HepG2 (cell line): Measurements from ENCODE around the gene KDM4B.
"Not testable (repeated sequence)": the region's sequence is repeated elsewhere in the genome, so short reads cannot be mapped to it uniquely, and the experiment has no call there.

Experiments
- USF2 ChIP-seq, 2 experiments: sonication (generic) in 1 of 2; formaldehyde crosslinking in 1 of 2; IDR thresholded peaks; 2 replicates each; pipeline versions ENCODE4 v1.5.1 to v1.6.1; 2011 to 2020; ENCODE audit warnings: borderline replicate concordance in 1 of 2, low read depth in 1 of 2, low read length in 1 of 2, mild to moderate bottlenecking in 1 of 2, missing genetic modification reagents in 1 of 2, moderate library complexity in 1 of 2
- TF ChIP-seq, protein P1 (sequence below): sonication (generic); formaldehyde crosslinking; IDR thresholded peaks from 2 replicates; pipeline ENCODE4 v1.5.0; 2020; ENCODE audit warnings: mild to moderate bottlenecking, missing genetic modification reagents, moderate library complexity

DNA sequence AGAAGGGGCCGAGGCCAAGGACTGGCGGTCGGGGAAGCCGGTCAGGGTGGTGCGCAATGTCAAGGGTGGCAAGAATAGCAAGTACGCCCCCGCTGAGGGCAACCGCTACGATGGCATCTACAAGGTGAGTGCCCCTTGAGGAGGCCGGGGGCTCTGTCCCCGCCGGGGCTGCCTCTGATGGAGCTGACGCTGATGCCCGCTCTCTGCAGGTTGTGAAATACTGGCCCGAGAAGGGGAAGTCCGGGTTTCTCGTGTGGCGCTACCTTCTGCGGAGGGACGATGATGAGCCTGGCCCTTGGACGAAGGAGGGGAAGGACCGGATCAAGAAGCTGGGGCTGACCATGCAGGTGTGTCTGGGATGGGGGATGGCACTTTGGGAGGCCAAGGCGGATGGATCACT is 18.3 kb upstream of the KDM4B start:
- TF ChIP-seq USF2 (IDR thresholded peaks at IDR 0.05; ENCODE audit: low read depth, low read length); USF2 (CRISPR knock-in tag; IDR thresholded peaks at IDR 0.05; ENCODE audit: borderline replicate concordance): not testable (repeated sequence)
- TF ChIP-seq, protein P1, sequence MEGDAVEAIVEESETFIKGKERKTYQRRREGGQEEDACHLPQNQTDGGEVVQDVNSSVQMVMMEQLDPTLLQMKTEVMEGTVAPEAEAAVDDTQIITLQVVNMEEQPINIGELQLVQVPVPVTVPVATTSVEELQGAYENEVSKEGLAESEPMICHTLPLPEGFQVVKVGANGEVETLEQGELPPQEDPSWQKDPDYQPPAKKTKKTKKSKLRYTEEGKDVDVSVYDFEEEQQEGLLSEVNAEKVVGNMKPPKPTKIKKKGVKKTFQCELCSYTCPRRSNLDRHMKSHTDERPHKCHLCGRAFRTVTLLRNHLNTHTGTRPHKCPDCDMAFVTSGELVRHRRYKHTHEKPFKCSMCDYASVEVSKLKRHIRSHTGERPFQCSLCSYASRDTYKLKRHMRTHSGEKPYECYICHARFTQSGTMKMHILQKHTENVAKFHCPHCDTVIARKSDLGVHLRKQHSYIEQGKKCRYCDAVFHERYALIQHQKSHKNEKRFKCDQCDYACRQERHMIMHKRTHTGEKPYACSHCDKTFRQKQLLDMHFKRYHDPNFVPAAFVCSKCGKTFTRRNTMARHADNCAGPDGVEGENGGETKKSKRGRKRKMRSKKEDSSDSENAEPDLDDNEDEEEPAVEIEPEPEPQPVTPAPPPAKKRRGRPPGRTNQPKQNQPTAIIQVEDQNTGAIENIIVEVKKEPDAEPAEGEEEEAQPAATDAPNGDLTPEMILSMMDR (CRISPR knock-in tag): not testable (repeated sequence)
